ENCODE results near the gene TIAM2.
"Not testable (repeated sequence)": the region's sequence is repeated elsewhere in the genome, so short reads cannot be mapped to it uniquely, and the experiment has no call there.

GRCh38 chr6:155018415-155018814 is 23.3 kb downstream of the TIAM2 start:
- not testable (repeated sequence) for TF ChIP-seq CTCF (IDR thresholded peaks at IDR 0.05); POLR2AphosphoS5 (IDR thresholded peaks at IDR 0.05); EP300 (IDR thresholded peaks at IDR 0.05); POLR2A (IDR thresholded peaks at IDR 0.05; ENCODE audit: low read depth)

Measured in esophagus muscularis mucosa (tissue), 4 donors.